HuH-7.5 (cell line): ENCODE data around the gene CDKAL1.
"Not testable (repeated sequence)": the region's sequence is repeated elsewhere in the genome, so short reads cannot be mapped to it uniquely, and the experiment has no call there.

Source experiments
- DNase-seq: peaks from one replicate; pipeline ENCODE4 v3.0.0; 2011; ENCODE audit warnings: low spot score

CDKAL1 gene

DNA sequence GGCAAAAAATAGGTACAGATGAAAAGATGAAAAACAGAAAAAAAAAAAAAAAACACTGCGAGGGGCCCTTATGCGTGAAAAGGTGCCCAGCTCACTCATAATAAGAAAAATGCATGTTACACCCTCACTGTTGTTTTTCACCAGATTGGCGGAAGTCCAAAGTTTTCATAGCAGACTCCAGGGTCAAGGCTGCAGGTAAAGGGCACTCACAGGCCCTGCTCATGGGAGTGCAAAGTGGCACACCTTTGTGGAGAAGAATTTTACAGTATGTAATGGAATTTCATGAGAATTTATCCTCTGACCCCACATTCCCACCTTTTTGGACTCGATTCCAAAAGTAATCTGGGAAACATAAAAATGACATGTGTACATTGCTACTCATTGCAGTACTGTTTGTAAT lies 108.2 kb downstream of the CDKAL1 start:
- no peak for DNase-seq

DNA sequence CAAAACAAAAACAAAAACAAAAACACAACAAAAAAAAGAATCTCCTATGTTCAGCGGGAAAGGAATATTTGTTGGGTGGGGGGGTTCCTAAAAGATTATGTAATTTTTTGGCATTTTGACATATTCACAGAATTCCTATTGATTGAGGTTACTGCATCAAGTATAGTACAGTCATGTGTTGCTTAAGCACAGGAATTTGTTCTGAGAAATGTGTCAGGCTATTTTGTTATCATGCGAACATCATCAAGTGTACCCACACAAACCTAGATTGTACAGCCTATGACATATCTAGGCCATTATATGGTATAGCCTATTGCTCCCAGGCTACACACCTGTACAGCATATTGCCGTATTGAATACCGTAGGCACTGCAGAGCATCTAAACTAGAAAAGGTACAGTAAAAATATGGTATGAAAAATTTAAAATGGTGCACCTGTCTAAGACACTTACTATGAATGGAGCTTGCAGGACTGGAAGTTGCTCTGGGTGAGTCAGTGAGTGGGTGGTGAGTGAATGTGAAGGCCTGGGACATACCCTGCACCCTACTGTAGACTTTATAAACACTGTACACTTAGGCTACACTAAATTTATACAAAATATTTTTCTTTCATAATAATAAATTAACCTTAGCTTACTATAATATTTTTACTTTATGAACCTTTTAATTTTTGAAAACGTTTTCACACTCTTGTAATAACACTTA lies 110.6 kb downstream of the CDKAL1 start:
- no peak for DNase-seq

DNA sequence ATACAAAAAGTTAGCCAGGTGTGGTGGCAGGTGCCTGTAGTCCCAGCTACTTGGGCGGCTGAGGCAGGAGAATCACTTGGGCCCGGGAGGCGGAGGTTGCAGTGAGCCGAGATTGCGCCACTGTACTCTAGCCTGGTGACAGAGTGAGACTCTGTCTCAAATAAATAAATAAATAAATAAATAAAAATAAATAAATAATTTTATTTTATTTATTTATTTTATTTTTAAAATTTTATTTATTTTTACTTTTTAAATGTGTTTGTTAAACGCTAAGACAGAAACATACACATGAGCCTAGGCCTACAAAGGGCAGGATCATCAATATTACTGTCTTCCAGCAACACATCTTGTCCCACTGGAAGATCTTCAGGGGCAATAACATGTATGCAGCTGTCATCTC lies 111.3 kb downstream of the CDKAL1 start:
- DNase-seq = not testable (repeated sequence)

DNA sequence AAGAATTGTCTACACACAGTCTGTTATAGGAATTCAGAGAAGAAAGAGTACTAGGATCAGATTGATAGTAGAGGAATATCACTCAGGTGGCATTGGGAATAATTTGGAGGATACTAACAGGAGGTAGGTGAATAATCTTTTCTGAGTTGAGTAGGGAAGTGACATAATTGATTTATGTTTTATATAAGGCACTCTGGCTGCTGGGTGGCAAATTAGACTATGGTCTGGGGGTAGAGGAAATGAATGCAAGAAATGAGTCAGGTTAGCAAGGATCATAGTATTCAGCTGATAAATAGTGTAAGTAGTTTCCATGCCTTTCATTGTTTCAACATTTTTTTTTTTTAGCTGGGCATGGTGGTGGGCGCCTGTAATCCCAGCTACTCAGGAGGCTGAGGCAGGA lies 113.3 kb downstream of the CDKAL1 start:
- no peak for DNase-seq

DNA sequence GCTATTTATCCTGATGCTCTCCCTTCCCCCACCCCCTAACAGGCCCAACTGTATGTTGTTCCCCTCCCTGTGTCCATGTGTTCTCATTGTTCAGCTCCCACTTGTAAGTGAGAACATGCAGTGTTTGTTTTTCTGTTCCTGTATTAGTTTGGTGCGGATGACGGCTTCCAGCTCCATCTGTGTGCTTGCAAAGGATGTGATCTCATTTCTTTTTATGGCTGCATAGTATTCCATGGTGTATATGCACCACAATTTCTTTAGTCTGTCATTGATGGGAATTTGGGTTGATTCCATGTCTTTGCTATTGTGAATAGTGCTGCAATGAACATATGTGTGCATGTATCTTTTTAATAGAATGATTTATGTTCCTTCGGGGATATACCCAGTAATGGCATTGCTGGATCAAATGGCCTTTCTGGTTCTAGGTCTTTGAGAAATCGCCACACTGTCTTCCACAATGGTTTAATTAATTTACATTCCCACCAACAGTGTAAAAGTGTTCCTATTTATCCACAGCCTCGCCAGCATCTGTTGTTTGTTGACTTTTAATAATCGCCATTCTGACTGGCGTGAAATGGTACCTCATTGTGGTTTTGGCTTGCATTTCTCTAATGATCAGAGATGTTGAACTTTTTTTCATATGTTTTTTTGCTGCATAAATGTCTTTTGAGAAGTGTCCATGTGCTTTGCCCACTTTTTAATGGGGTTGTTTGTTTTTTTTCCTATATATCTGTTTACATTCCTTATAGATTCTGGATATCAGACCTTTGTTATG lies 115.6 kb downstream of the CDKAL1 start:
- not testable (repeated sequence) for DNase-seq

DNA sequence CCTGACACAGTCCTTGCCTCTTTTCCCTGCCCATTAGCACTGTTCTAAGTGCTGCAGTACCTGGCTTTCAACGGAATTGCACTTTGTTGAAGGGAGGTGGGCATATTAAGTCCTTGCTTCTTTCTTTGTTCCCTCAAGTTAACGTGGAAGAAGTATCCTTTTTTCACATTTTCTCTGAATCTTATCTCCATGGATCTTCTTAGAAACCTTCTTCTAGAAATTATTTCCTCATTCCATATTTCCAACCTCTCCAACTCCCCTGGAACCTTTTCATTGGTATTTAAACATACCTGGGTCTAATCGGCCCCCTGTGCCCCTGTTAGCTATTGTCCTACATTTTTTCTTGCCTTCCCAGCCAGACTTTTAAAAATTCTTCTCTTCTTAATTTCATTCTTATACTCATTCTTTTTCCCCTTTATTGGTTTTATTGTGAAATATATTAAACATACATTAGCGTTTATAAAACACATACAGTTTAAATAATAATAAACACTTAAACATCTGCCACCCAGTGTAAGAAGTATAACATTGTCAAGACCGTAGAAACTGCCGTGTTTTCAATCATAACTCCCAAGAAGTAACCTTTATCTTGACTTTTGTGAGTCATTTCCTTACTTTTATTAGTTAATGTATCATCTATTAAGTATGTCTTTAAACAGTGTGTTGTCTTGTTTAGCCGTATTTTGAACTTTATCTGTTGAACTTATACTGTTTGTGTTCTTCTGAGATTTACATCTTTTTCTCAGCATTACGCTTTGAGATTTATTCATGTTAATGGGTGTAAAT lies 118.2 kb downstream of the CDKAL1 start:
- no peak for DNase-seq

DNA sequence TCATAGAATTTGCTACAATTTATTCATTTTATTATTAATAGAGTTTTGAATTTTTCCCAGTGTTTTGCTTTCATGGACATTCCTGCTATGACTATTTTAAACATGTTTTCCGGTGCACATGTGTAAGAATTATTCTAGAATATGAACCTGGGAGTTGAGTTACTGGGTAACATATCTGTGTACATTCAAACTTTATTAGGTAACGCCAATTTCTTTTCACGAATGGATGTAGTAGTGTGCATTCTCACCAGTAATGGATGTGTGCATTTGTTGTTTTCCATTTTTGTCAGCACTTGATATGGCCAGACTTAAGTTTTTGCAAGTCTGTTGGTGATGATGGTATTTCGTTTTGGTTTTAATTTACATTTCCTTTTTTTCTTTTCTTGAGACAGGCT lies 118.8 kb downstream of the CDKAL1 start:
- no peak for DNase-seq

DNA sequence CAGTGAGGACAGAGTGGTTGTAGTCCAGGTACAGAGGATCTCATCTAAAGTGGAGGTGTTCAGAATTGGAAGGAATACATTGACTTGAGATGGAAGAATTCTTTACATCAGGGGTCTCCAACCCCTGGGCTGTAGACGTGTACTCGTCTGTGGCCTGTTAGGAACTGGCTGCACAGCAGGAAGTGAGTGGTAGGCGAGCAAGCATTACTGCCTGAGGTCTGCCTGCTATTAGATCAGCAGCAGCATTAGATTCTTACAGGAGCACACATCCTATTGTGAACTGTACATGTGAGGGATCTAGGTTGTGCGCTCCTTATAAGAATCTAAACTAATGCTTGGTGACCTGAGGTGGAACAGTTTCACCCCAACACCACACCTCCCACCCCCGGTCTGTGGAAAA lies 121.1 kb downstream of the CDKAL1 start:
- no peak for DNase-seq

DNA sequence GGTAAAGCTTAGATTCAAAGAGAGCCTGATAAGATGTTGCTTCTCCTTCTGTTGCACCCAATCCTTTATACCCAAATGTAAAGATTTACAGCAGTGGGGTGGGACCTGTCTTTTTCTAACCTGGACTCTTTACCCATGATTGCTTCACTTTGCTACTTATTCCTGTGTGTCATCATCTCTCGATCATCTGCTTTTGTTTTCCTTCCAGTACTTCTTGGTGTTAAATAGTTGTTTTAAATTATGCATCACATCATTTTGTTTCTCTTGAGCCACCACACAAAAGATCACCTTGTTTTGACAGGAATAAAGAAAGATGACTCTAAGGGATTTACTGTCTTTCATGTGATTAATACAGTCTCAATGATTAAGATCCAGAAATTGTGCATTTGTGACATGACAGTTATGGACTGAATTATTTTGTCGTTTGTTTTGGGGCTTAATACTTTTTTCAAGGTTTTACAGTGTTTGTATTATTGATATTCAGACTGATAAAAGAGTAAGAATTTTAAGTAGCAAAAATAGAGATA lies 123.1 kb downstream of the CDKAL1 start:
- DNase-seq = no peak

DNA sequence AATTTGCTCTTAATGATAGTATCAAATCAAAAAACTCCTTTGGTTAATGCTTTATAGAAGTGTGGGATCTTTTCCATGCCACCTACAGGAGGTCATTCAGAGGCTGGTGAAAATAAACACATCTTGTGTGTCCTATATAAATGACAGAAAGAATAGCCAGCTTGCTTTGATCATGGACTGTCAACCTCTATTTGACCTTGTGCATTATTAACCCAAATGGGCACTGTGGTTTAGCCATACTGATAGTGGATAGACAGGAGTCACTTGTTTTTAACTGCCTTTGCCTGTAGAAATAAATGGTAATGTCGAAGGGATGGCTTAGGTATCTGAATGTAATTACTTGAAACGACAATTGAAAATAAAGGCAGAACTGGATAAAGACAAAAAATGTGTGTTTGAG lies 123.8 kb downstream of the CDKAL1 start:
- DNase-seq = no peak

DNA sequence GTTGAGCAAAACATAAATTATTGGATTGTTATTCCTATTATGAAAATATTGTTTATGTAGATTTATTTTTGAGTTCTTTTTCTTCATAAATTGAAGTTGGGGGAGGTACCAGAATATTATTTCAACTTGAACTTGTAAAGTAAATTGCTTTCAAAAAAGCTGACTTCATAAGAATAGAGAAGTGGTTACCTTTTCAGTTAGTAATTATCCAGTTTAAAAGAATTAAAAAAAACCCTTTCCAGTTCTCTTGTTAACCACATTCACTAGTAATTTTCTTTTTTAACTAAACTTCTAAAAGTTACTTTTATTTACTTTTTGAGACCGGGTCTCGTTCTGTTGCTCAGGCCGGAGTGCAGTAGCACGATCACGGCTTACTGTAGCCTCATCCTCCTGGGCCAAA lies 124.3 kb downstream of the CDKAL1 start:
- no peak for DNase-seq

DNA sequence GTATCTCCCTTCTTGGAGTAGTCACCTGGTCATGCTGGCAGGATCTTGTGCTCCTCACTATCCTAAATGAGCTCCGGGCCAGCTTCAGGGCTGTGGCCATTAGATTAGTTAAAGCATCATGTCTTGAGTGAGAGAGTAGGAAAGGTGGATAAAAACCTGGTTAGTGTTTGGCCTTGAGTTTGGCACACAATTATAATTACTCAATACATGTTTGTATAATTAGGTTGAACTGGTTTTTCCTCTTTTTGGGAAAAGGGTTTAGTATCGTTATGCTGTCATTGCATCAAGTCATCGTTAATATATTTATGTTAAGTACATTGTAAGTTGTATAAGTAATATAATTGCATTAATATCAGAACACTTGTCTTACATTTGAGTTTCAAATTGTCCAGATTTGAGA lies 126.3 kb downstream of the CDKAL1 start:
- no peak for DNase-seq

DNA sequence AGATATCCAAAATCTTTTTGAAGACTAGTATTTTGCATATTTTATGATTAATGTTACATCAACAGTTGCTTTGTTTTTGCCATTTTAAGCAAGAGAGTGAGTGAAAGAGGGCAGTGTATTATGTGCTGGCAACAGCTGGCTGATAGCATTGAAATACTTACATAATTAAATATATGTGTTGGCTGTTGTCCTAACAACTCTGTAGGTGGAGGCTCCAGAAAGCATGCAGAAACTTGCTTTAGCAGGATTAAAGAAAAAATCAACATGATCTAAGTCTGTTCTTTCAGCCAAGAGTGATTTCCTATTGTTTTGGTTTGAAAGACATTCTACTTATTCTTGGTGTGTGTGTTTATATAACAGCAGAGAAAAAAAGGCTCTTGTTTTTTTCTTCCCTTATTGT lies 127.5 kb downstream of the CDKAL1 start:
- DNase-seq = no peak

DNA sequence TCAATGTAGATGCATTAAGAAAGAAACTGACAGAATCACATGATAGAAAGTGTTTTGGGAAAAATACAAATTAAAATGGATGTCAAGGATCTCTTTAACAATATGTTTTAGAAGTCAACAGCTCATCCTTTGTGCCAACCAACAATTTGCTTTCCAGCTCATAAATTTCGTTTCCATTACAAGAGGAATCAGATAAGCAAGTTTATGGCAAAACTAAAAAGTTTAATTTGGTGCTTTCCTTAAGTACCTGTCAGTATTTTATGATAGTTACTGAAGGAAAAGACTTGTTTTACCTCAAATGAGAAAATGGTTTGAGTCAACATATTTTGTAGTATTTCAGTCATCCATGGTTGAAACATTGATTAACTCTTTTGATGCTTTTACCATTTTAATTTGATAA lies 130.0 kb downstream of the CDKAL1 start:
- DNase-seq = no peak

DNA sequence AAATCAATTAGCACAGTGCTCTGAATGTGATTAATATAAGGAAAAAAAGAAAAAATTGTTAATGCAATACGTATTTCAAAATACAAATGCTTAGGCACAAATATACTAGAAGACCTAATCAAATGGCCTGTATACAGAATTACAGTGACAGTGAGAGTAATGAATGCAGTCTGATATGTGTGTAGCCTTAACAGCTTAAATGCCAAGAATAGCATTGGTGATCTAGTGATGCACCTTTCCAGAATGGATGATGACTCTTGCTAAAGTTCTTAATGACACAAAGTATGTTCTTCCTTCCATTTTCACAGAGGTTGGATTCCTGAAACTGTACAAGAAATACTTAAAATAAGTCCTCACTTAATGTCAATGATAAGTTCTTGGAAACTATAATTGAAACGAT lies 131.0 kb downstream of the CDKAL1 start:
- DNase-seq = no peak

DNA sequence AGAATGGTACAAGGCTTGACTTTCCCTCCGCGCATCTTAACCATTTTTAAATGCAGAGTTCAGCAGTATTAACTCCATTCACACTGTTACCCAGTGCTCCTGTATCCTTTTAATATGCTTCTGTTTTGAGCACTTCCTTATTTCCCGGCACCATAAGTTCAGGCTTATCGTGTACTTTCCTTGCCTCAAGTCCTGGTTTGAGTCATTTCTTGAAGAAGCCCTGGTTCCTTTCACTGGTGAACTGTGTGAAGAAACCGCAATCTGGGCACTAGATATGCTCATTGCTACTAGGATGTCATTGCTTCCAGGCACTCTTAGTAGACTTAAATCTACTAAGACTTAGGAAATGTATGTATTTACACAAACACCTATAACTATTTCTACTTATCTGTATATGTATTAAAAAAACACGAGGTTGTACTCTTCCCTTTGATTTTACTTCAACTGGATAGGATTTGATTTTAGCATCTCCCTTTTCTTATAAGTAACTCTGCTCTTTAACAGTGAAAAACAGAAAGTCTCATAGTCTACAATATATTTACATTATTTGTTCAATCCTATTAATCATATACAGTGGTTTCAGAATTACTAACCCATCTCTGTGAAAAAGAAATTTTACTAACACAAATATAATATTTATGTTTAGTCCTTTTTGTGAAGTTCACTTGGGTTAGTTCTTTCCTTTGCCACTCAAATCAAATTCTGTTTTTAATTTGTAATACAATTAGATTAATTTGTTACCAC lies 135.5 kb downstream of the CDKAL1 start:
- DNase-seq = no peak

DNA sequence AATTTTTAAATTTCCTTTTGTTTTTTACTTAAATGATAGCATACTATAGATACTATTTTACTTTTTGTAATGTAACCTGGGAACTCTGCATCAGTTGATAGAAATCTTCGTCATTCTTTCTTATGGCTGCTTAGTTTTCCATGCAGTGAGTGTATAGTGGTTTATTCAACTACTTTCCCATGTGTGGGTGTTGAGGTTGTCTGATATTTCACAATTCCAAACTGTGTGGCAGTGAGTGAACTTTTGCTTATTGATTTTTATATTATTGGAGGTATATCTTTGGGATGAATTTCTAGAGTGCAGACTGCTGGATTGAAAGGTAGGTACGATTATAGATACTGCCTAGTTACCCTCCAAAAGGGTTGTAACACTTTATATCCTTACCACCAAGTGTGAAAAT lies 136.5 kb downstream of the CDKAL1 start:
- no peak for DNase-seq

DNA sequence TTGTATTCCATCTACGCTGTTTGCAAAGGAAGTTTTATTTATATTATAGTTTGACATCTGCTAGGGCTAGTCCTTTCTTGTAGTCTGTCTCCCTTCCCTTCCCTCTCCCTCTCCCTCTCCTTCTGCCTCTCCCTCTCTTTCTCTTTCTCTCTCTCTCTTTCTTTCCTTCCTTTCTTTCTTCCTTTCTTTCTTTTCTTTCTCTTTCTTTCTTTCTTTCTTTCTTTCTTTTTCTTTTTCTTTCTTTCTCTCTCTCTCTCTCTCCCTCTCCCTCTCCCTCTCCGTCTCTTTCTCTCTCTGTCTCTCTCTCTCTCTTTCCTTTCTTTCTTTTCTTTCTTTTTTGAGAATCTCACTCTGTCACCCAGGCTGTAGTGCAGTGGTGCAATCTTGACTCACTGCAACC lies 137.8 kb downstream of the CDKAL1 start:
- DNase-seq = no peak

DNA sequence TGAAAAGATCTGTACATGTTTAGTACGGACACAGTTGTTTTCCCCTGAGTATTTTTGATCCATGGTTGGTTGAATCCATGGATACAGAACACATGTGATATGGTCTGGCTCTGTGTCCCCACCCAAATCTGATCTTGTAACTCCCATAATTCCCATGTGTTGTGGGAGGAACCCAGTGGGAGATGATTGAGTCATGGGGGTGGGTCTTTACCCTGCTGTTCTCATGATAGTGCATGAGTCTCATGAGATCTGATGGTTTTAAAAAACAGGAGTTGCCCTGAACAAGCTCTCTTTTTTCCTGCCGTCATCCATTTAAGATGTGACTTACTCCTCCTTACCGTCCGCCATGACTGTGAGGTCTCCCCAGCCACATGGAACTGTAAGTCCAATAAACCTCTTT lies 139.2 kb downstream of the CDKAL1 start:
- DNase-seq = no peak

DNA sequence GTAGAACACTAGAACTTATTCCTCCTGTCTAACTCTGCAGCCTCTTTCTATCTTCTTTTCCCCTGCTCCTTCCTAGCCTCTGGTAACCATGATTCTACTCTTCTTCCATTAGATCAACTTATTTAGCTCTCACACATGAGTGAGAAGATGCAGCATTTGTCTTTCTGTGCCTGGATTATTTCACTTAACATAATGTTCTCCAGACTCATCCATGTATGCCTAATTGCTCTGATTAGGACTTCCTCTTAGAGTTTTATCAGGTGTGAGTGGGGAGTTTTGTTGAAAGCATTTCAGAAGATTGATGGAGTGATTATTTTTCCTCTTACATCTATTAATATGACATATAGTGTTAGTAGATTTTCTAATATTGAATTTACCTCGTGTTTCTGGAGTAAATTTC lies 140.4 kb downstream of the CDKAL1 start:
- DNase-seq = no peak

DNA sequence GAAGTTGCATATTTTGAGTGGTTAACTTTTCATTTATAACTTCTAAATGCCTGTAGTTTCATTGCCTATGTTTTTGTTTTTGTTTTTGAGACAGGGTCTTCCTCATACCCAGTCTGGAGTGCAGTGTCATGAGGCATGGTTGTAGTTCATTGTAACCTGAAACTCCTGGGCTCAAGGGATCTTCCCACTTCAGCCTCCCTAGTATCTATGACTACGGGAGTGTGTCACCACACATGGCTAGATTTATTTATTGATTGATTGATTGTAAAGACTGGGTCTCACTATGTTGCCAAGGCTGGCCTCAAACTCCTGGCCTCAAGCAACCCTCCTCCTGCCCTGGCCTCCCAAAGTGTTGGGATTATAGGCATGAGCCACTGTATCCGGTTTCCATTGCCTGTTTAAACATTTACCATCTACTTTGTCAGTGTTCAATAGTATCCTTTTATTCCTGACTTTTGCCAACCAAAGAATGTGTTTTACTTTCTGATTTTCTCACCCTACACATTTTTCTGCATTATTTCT lies 144.6 kb downstream of the CDKAL1 start:
- DNase-seq = no peak

DNA sequence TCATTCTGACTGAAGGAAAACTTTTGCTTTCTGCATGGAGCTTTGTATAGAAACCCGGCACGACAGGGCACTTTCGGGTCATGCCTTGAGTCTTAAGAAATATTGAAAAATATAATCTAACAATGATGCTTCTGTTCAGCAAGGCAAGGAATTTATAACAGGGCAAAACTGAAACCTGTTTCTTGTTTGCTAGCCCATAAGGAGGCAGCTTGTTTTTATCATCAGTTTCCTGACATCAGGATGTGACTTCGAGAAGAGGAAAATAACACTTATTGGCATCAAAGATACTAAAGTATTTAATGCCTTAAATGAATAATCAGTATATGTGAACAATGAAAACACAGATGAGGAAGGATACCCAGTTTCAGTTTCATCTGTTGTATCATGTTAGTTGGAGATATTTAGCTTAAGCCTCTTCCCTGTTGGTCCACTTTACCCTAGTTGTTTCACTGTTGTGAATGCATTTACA lies 146.5 kb downstream of the CDKAL1 start:
- no peak for DNase-seq
